Measurements from ENCODE around the gene SLC10A3. TPM values are rescaled to one million over a fixed set of nuclear protein-coding genes. Genes with fewer than 3 reads are reported as not detected.
A peak's percentile ranks its signal among the peaks of the same experiment; 100 is the strongest.

The SLC10A3 gene
- total and polyA plus RNA-seq, 4 donors = 16.8 to 38.8 (median 26.0) TPM

GRCh38 chrX:154471839-154472684 lies 18.4 kb downstream of the SLC10A3 start:
- 79 to 84% methylated on average over 23 of the region's 23 CpGs for WGBS, 2 donors
- intact Hi-C loops (cut with DNase I) = no loop called here
- ATAC-seq (ENCODE audit: low FRiP score) (no peak), DNase-seq (no peak)
- H3K4me3 ChIP-seq (ENCODE audit: low read length in 2 of 2) = no peak overlapping the region
- no peaks in the 10 kb centered on the region for H3K4me1 ChIP-seq (ENCODE audit: control insufficient read depth in 1 of 2, insufficient read depth in 2 of 2, low read length in 2 of 2)
- peaks cover 0 to 11% of the 10 kb centered on the region in 2 donors for H3K36me3 ChIP-seq (ENCODE audit: control insufficient read depth in 1 of 2, insufficient read depth in 2 of 2, low read length in 1 of 2)
- no peaks in the 10 kb centered on the region for H3K27me3 ChIP-seq (ENCODE audit: control insufficient read depth in 1 of 2, insufficient read depth in 2 of 2, low read length in 1 of 2)
- H3K9me3 ChIP-seq (ENCODE audit: control insufficient read depth, low read length) = no peaks in the 10 kb centered on the region
- H3K27ac ChIP-seq (ENCODE audit: low read depth in 1 of 2, low read length in 2 of 2) = no peak overlapping the region

GRCh38 chrX:154470914-154471568 lies 19.4 kb downstream of the SLC10A3 start:
- no peak overlapping the region for H3K4me3 ChIP-seq (ENCODE audit: low read length in 2 of 2)
- H3K9me3 ChIP-seq (ENCODE audit: control insufficient read depth, low read length) = no peaks in the 10 kb centered on the region
- no peaks in the 10 kb centered on the region for H3K27me3 ChIP-seq (ENCODE audit: control insufficient read depth in 1 of 2, insufficient read depth in 2 of 2, low read length in 1 of 2)
- H3K27ac ChIP-seq (ENCODE audit: low read depth in 1 of 2, low read length in 2 of 2) = no peak overlapping the region
- no peaks in the 10 kb centered on the region for H3K4me1 ChIP-seq (ENCODE audit: control insufficient read depth in 1 of 2, insufficient read depth in 2 of 2, low read length in 2 of 2)
- ATAC-seq (ENCODE audit: low FRiP score) (no peak), DNase-seq (peak in 1 of 2 donors; percentile 70)
- peaks cover 0 to 11% of the 10 kb centered on the region in 2 donors for H3K36me3 ChIP-seq (ENCODE audit: control insufficient read depth in 1 of 2, insufficient read depth in 2 of 2, low read length in 1 of 2)
- 85 to 87% methylated on average over 23 of the region's 23 CpGs for WGBS, 2 donors
- intact Hi-C loops (cut with DNase I) = no loop called here

- Histone ChIP-seq H3K4me1 (ENCODE audit: control insufficient read depth in 1 of 2, insufficient read depth in 2 of 2, low read length in 2 of 2) (no peaks in the 10 kb centered on the region), H3K27me3 (ENCODE audit: control insufficient read depth in 1 of 2, insufficient read depth in 2 of 2, low read length in 1 of 2) (no peaks in the 10 kb centered on the region), H3K36me3 (ENCODE audit: control insufficient read depth in 1 of 2, insufficient read depth in 2 of 2, low read length in 1 of 2) (peaks cover 0 to 15% of the 10 kb centered on the region in 2 donors), H3K27ac (ENCODE audit: low read depth in 1 of 2, low read length in 2 of 2) (no peak overlapping the region), H3K4me3 (ENCODE audit: low read length in 2 of 2) (no peak overlapping the region), H3K9me3 (ENCODE audit: control insufficient read depth, low read length) (no peaks in the 10 kb centered on the region)
- intact Hi-C loops (cut with DNase I) = no loop called here
- 88 to 90% methylated on average over 14 of the region's 14 CpGs for WGBS, 2 donors
- DNase-seq (peak in 1 of 2 donors; percentile 36), ATAC-seq (ENCODE audit: low FRiP score) (no peak)
These were observed 20.0 kb downstream of the SLC10A3 start for GRCh38 chrX:154470434-154470833.

- DNase-seq (no peak), ATAC-seq (ENCODE audit: low FRiP score) (no peak)
- no peaks in the 10 kb centered on the region for H3K27me3 ChIP-seq (ENCODE audit: control insufficient read depth in 1 of 2, insufficient read depth in 2 of 2, low read length in 1 of 2)
- no peak overlapping the region for H3K27ac ChIP-seq (ENCODE audit: low read depth in 1 of 2, low read length in 2 of 2)
- no peaks in the 10 kb centered on the region for H3K4me1 ChIP-seq (ENCODE audit: control insufficient read depth in 1 of 2, insufficient read depth in 2 of 2, low read length in 2 of 2)
- no peak overlapping the region for H3K4me3 ChIP-seq (ENCODE audit: low read length in 2 of 2)
- no peaks in the 10 kb centered on the region for H3K9me3 ChIP-seq (ENCODE audit: control insufficient read depth, low read length)
- WGBS, 2 donors = 86% methylated on average over 18 of the region's 18 CpGs
- peaks cover 0 to 16% of the 10 kb centered on the region in 2 donors for H3K36me3 ChIP-seq (ENCODE audit: control insufficient read depth in 1 of 2, insufficient read depth in 2 of 2, low read length in 1 of 2)
- intact Hi-C loops (cut with DNase I) = no loop called here
These were observed 20.5 kb downstream of the SLC10A3 start for GRCh38 chrX:154469880-154470279.

GRCh38 chrX:154469114-154469513 lies 21.3 kb downstream of the SLC10A3 start:
- Histone ChIP-seq H3K36me3 (ENCODE audit: control insufficient read depth in 1 of 2, insufficient read depth in 2 of 2, low read length in 1 of 2) (peaks cover 0 to 16% of the 10 kb centered on the region in 2 donors), H3K4me3 (ENCODE audit: low read length in 2 of 2) (no peak overlapping the region)

GRCh38 chrX:154468217-154468616 lies 22.2 kb downstream of the SLC10A3 start:
- 93 to 94% methylated on average over 23 of the region's 23 CpGs for WGBS, 2 donors
- no peak overlapping the region for H3K4me3 ChIP-seq (ENCODE audit: low read length in 2 of 2)
- H3K36me3 ChIP-seq (ENCODE audit: control insufficient read depth in 1 of 2, insufficient read depth in 2 of 2, low read length in 1 of 2) = peaks cover 0 to 16% of the 10 kb centered on the region in 2 donors
- intact Hi-C loops (cut with DNase I) = no loop called here
- H3K9me3 ChIP-seq (ENCODE audit: control insufficient read depth, low read length) = no peaks in the 10 kb centered on the region
- H3K27me3 ChIP-seq (ENCODE audit: control insufficient read depth in 1 of 2, insufficient read depth in 2 of 2, low read length in 1 of 2) = no peaks in the 10 kb centered on the region
- no peak for DNase-seq
- no peak for ATAC-seq (ENCODE audit: low FRiP score)
- H3K27ac ChIP-seq (ENCODE audit: low read depth in 1 of 2, low read length in 2 of 2) = no peak overlapping the region
- no peaks in the 10 kb centered on the region for H3K4me1 ChIP-seq (ENCODE audit: control insufficient read depth in 1 of 2, insufficient read depth in 2 of 2, low read length in 2 of 2)

More at GRCh38 chrX:154469114-154469513, 21.3 kb downstream of the SLC10A3 start:
- no peaks in the 10 kb centered on the region for H3K27me3 ChIP-seq (ENCODE audit: control insufficient read depth in 1 of 2, insufficient read depth in 2 of 2, low read length in 1 of 2)
- H3K9me3 ChIP-seq (ENCODE audit: control insufficient read depth, low read length) = no peaks in the 10 kb centered on the region
- DNase-seq = no peak
- H3K4me1 ChIP-seq (ENCODE audit: control insufficient read depth in 1 of 2, insufficient read depth in 2 of 2, low read length in 2 of 2) = no peaks in the 10 kb centered on the region
- no peak overlapping the region for H3K27ac ChIP-seq (ENCODE audit: low read depth in 1 of 2, low read length in 2 of 2)
- no peak for ATAC-seq (ENCODE audit: low FRiP score)
- intact Hi-C loops (cut with DNase I) = no loop called here
- 83 to 85% methylated on average over 9 of the region's 9 CpGs for WGBS, 2 donors

- no peak for ATAC-seq (ENCODE audit: low FRiP score)
- Histone ChIP-seq H3K27ac (ENCODE audit: low read depth in 1 of 2, low read length in 2 of 2) (no peak overlapping the region), H3K9me3 (ENCODE audit: control insufficient read depth, low read length) (no peaks in the 10 kb centered on the region), H3K4me1 (ENCODE audit: control insufficient read depth in 1 of 2, insufficient read depth in 2 of 2, low read length in 2 of 2) (no peaks in the 10 kb centered on the region), H3K27me3 (ENCODE audit: control insufficient read depth in 1 of 2, insufficient read depth in 2 of 2, low read length in 1 of 2) (no peaks in the 10 kb centered on the region), H3K4me3 (ENCODE audit: low read length in 2 of 2) (no peak overlapping the region), H3K36me3 (ENCODE audit: control insufficient read depth in 1 of 2, insufficient read depth in 2 of 2, low read length in 1 of 2) (peaks cover 0 to 16% of the 10 kb centered on the region in 2 donors)
- intact Hi-C loops (cut with DNase I) = no loop called here
- DNase-seq = no peak
- WGBS, 2 donors = 93 to 94% methylated on average over 21 of the region's 21 CpGs
These were observed 22.9 kb downstream of the SLC10A3 start for GRCh38 chrX:154467556-154467955.

- H3K4me1 ChIP-seq (ENCODE audit: control insufficient read depth in 1 of 2, insufficient read depth in 2 of 2, low read length in 2 of 2) = no peaks in the 10 kb centered on the region
- intact Hi-C loops (cut with DNase I) = no loop called here
- H3K36me3 ChIP-seq (ENCODE audit: control insufficient read depth in 1 of 2, insufficient read depth in 2 of 2, low read length in 1 of 2) = peaks cover 0 to 16% of the 10 kb centered on the region in 2 donors
- no peaks in the 10 kb centered on the region for H3K9me3 ChIP-seq (ENCODE audit: control insufficient read depth, low read length)
- DNase-seq (no peak), ATAC-seq (ENCODE audit: low FRiP score) (no peak)
- WGBS, 2 donors = 86 to 90% methylated on average over 14 to 15 of the region's 15 CpGs
- no peak overlapping the region for H3K4me3 ChIP-seq (ENCODE audit: low read length in 2 of 2)
- H3K27ac ChIP-seq (ENCODE audit: low read depth in 1 of 2, low read length in 2 of 2) = no peak overlapping the region
- H3K27me3 ChIP-seq (ENCODE audit: control insufficient read depth in 1 of 2, insufficient read depth in 2 of 2, low read length in 1 of 2) = no peaks in the 10 kb centered on the region
These were observed 23.5 kb downstream of the SLC10A3 start for GRCh38 chrX:154466907-154467306.

Data from aorta (tissue), 5 donors.